Adrenal gland (tissue), 5 donors: ENCODE measurements around the gene ZIC4.

Source experiments
- POLR2A ChIP-seq, 2 donors: fragments of 450-650 bp; IDR thresholded peaks; one replicate each; pipeline ENCODE4 v1.6.1; 2017; ENCODE audit warnings: antibody characterized with exemption in 2 of 2, mild to moderate bottlenecking in 2 of 2, moderate library complexity in 1 of 2
- TF ChIP-seq, protein P1 (sequence below), 6 experiments: fragments of 450-650 bp in 4 of 6; fragments of 200-600 bp in 2 of 6; sonication (generic) in 1 of 6; IDR thresholded peaks; 1 replicate in 5 of 6; 2 replicates in 1 of 6; pipeline versions ENCODE4 v1.5.1 to v1.8.0; 2016 to 2021; ENCODE audit warnings: antibody characterized with exemption in 6 of 6, mild to moderate bottlenecking in 2 of 6, moderate library complexity in 1 of 6
- donor health status: DM: no; HTN: no; CAD: no.

DNA sequence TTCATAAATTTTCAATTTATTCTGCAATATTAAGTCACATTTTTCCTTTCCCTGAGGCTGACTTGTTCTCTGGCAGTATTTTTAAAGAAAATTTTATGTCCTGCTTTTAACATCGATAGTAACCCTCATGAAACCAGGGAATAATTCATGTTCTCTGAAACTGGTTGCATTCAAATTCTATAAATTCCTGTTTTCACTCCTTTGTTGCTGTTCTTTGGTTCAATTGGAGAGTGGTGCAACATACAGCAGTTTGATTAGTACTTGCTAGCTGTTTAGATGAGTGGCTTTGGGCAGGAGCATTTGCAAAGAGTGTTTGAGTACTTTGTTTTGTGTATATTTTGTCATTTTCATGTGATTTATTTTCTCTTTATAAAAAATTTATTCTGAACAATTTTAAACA, 22.0 kb upstream of the ZIC4 start:
- TF ChIP-seq, protein P1, sequence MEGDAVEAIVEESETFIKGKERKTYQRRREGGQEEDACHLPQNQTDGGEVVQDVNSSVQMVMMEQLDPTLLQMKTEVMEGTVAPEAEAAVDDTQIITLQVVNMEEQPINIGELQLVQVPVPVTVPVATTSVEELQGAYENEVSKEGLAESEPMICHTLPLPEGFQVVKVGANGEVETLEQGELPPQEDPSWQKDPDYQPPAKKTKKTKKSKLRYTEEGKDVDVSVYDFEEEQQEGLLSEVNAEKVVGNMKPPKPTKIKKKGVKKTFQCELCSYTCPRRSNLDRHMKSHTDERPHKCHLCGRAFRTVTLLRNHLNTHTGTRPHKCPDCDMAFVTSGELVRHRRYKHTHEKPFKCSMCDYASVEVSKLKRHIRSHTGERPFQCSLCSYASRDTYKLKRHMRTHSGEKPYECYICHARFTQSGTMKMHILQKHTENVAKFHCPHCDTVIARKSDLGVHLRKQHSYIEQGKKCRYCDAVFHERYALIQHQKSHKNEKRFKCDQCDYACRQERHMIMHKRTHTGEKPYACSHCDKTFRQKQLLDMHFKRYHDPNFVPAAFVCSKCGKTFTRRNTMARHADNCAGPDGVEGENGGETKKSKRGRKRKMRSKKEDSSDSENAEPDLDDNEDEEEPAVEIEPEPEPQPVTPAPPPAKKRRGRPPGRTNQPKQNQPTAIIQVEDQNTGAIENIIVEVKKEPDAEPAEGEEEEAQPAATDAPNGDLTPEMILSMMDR (IDR thresholded peaks at IDR 0.05): no peak
- TF ChIP-seq POLR2A (IDR thresholded peaks at IDR 0.05): no peak
